ENCODE results near the gene AMMECR1. TPM values are rescaled to one million over a fixed set of nuclear protein-coding genes. Genes with fewer than 3 reads are reported as not detected.

AMMECR1 gene
- polyA plus RNA-seq, 3 donors, result 2.1 to 3.3 (median 2.9) TPM

DNA sequence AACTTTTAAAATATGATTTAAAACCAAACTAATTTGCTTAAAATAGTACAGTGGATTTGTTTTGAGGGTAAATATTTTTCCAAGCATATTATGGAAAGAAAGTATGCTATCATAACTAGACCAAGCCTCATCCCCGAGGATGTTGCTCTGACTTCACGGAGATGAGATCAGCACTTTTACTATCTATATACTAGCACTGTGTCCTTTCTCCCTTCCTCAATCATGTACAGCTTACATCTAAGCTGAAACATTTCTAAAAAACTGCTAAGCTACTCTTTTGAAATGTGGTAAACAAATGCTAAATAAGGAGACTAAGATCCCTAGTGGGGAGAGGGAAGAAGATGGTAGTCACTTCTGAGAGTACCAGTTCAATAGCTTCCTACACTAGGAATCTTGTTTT is 23.8 kb downstream of the AMMECR1 start:
- Mint-ChIP-seq H3K4me3 (no peak overlapping the region), H3K9me3 (peaks cover 0 to 7% (median 0%) of the 10 kb centered on the region in 7 donors), H3K27ac (no peak overlapping the region), H3K36me3 (peaks cover 0 to 2% of the 10 kb centered on the region in 2 donors), H3K27me3 (ENCODE audit: low read depth in 3 of 3) (no peaks in the 10 kb centered on the region), H3K4me1 (no peaks in the 10 kb centered on the region)
- Histone ChIP-seq H3K79me2 (ENCODE audit: insufficient read depth, low read length) (no peaks in the 10 kb centered on the region), H3K9ac (ENCODE audit: insufficient read depth, low read length, poor library complexity, severe bottlenecking) (no peak overlapping the region), H3K27ac (ENCODE audit: low read depth in 1 of 2, low read length in 2 of 2) (no peak overlapping the region), H4K20me1 (ENCODE audit: insufficient read depth, low read length) (no peaks in the 10 kb centered on the region), H3K36me3 (replicated peaks in 1 of 2; ENCODE audit: control insufficient read depth in 1 of 2, insufficient read depth in 2 of 2, low read length in 2 of 2) (no peaks in the 10 kb centered on the region), H3K4me2 (replicated peaks; ENCODE audit: extremely low read depth, low read length, poor library complexity, severe bottlenecking) (no peak overlapping the region), H3K4me3 (replicated peaks in 1 of 3; ENCODE audit: low read depth in 2 of 3, low read length in 3 of 3) (no peak overlapping the region), H3K4me1 (ENCODE audit: control insufficient read depth in 1 of 2, insufficient read depth in 2 of 2, low read length in 2 of 2) (no peaks in the 10 kb centered on the region), H3K27me3 (ENCODE audit: control insufficient read depth in 2 of 2, insufficient read depth in 2 of 2, low read length in 2 of 2) (no peaks in the 10 kb centered on the region), H3K9me3 (replicated peaks in 1 of 2; ENCODE audit: control insufficient read depth in 1 of 2, insufficient read depth in 1 of 2, low read length in 2 of 2) (peaks cover 0 to 9% of the 10 kb centered on the region in 2 donors), H2AFZ (ENCODE audit: insufficient read depth, low read depth, low read length, poor library complexity, severe bottlenecking) (no peak overlapping the region)
- WGBS (ENCODE audit: insufficient coverage), result no CpG with 5 or more reads among the region's 2 CpGs
- TF ChIP-seq, protein P1, sequence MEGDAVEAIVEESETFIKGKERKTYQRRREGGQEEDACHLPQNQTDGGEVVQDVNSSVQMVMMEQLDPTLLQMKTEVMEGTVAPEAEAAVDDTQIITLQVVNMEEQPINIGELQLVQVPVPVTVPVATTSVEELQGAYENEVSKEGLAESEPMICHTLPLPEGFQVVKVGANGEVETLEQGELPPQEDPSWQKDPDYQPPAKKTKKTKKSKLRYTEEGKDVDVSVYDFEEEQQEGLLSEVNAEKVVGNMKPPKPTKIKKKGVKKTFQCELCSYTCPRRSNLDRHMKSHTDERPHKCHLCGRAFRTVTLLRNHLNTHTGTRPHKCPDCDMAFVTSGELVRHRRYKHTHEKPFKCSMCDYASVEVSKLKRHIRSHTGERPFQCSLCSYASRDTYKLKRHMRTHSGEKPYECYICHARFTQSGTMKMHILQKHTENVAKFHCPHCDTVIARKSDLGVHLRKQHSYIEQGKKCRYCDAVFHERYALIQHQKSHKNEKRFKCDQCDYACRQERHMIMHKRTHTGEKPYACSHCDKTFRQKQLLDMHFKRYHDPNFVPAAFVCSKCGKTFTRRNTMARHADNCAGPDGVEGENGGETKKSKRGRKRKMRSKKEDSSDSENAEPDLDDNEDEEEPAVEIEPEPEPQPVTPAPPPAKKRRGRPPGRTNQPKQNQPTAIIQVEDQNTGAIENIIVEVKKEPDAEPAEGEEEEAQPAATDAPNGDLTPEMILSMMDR (IDR thresholded peaks at IDR 0.05), result no peak
- no peak for DNase-seq
- intact Hi-C loops (cut with micrococcal nuclease), result no loop called here

DNA sequence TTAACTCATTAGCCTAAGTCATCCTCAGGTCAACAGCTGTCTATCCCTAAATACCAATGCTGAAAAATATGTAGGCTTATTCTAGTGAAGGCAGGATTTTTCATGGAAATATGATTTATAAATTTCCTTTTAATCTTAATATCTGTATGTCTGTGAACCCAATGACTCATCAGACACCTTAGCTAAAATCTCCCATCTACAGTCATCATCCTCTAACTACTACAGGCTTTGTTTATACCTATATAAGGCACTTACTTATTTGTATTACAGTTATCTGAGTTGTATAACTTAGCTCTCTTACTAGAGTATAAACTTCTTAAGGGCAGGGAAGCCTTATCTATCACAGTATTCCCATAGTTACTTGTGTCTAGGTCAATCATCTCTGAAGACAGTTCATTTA is 24.2 kb downstream of the AMMECR1 start:
- Mint-ChIP-seq H3K36me3 (peaks cover 0 to 2% of the 10 kb centered on the region in 2 donors), H3K27me3 (ENCODE audit: low read depth in 3 of 3) (no peaks in the 10 kb centered on the region), H3K9me3 (peaks cover 0 to 7% (median 0%) of the 10 kb centered on the region in 7 donors), H3K4me1 (no peaks in the 10 kb centered on the region), H3K4me3 (no peak overlapping the region), H3K27ac (no peak overlapping the region)
- no peaks in the 10 kb centered on the region for H3K4me1 ChIP-seq (ENCODE audit: control insufficient read depth in 1 of 2, insufficient read depth in 2 of 2, low read length in 2 of 2)
- no peak overlapping the region for H3K27ac ChIP-seq (ENCODE audit: low read depth in 1 of 2, low read length in 2 of 2)
- intact Hi-C loops (cut with micrococcal nuclease), result no loop called here
- no peaks in the 10 kb centered on the region for H3K36me3 ChIP-seq (replicated peaks in 1 of 2; ENCODE audit: control insufficient read depth in 1 of 2, insufficient read depth in 2 of 2, low read length in 2 of 2)
- no peaks in the 10 kb centered on the region for H3K79me2 ChIP-seq (ENCODE audit: insufficient read depth, low read length)
- no peak overlapping the region for H3K9ac ChIP-seq (ENCODE audit: insufficient read depth, low read length, poor library complexity, severe bottlenecking)
- H4K20me1 ChIP-seq (ENCODE audit: insufficient read depth, low read length), result no peaks in the 10 kb centered on the region
- no peak for DNase-seq
- H2AFZ ChIP-seq (ENCODE audit: insufficient read depth, low read depth, low read length, poor library complexity, severe bottlenecking), result no peak overlapping the region
- H3K27me3 ChIP-seq (ENCODE audit: control insufficient read depth in 2 of 2, insufficient read depth in 2 of 2, low read length in 2 of 2), result no peaks in the 10 kb centered on the region
- TF ChIP-seq, protein P1 (IDR thresholded peaks at IDR 0.05), result no peak
- H3K4me2 ChIP-seq (replicated peaks; ENCODE audit: extremely low read depth, low read length, poor library complexity, severe bottlenecking), result no peak overlapping the region
- no peak overlapping the region for H3K4me3 ChIP-seq (replicated peaks in 1 of 3; ENCODE audit: low read depth in 2 of 3, low read length in 3 of 3)
- peaks cover 0 to 9% of the 10 kb centered on the region in 2 donors for H3K9me3 ChIP-seq (replicated peaks in 1 of 2; ENCODE audit: control insufficient read depth in 1 of 2, insufficient read depth in 1 of 2, low read length in 2 of 2)

Measured in CD14-positive monocyte (primary cell).